ENCODE data around the gene CDC42BPB.
"Not testable (repeated sequence)": the region's sequence is repeated elsewhere in the genome, so short reads cannot be mapped to it uniquely, and the experiment has no call there.

The CDC42BPB gene

DNA sequence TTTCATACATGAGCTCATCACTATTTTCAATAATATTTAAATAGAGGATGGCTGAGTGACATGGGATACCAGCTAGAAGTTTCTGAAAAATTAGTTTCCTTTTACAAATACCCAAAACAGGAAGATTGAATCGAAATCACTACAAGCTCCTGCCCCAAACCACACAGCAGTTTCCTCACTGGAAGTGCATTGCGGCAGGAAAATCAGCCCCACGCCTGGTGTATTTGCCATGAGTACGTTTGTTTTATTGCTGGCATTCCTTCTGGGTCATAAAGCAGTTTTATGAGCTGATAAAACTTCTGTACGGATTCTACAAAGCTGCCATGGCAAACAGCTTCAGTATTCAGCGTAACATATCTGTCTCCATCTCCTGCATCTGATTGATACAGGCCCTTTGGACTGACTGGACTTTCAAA is 23.7 kb downstream of the CDC42BPB start:
- DNase-seq, result no peak

DNA sequence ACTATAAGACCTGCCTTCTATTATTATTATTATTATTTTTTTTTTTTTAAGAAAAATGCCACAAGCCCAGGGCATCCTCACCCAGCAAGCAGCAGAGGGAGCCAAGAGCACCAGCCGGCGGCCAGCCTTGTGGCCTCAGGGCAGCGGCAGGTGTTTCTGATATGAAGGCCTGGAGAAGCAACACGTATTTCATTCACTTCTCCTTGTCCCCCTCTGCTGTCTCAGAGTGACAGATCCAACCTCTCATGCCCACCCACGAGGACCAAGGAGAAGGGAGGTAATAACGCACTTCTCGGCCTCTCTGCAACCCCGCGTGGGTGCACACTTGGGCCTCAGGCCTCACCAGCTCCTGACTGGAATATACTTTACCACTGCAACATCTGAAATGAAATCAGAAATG is 25.4 kb downstream of the CDC42BPB start:
- DNase-seq, result no peak

DNA sequence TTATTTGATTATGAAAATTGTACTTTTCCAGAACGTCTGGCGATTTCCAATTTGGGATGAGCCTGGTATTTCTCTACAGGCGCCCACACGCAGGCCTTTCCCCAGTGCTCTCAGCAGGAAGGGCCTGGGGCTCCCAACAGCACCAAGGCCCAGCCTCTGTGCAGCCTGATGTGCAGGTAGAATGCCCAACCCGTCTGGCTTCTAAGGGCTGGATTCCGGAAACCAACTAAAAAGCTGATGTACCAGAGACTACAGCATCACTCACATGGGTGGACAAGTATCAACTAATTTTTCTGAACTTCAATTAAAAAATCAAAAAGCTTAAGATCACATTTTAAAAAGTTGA is 25.8 kb downstream of the CDC42BPB start:
- no peak for DNase-seq

DNA sequence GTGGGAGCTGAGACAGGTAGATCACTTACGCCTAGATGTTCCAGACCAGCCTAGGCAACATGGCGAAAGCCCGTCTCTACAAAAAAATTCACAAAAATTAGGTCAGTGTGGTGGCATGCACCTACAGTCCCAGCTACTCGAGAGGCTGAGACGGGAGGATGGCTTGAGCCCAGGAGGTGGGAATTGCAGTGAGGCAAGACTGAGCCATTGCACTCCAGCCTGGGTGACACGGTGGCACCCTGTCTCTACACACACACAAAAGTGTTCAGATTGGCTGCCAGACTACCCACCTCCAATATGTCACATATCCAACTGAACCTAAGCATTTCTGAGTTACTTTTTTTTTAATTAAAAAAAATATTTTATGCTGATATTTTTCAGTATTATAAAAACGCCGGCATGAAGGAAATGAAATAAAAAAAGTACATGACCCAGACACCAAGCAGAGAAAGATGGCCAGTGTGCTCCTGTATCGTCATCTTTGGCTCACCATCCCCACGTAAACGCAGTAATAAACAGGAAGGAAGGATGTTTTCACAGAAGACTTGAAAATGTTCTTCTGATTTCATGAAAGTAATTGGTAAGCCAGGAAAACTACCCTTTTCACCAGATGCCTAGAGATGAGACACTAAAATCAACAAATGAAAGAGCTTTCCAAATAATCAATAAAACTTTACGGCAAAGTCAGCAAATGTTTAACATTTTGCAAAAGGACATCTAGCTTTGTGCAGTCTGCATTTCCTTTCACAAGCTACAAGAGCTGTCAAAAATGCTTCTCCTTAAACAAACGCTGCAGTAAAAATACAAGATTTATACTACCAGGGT is 26.4 kb downstream of the CDC42BPB start:
- DNase-seq, result no peak

DNA sequence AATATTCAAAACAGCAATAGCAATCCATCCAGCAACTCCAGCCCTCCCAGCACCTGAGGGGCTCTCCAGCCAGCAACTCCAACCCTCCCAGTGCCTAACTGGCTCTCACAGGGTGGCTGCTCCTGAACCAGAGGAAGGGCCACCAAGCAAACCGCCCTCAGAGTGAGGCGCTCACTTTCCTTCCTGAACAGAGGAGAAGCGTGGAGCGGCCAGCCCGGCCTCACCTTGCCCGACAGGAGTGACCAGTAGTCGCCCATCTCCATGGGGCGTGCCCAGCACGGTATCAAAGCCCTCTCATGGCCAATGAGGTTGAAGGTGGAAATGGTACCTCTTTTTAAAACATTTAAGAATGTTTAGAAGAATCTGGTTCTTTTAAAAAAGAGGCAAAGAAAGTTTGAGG is 27.4 kb downstream of the CDC42BPB start:
- DNase-seq, result no peak

DNA sequence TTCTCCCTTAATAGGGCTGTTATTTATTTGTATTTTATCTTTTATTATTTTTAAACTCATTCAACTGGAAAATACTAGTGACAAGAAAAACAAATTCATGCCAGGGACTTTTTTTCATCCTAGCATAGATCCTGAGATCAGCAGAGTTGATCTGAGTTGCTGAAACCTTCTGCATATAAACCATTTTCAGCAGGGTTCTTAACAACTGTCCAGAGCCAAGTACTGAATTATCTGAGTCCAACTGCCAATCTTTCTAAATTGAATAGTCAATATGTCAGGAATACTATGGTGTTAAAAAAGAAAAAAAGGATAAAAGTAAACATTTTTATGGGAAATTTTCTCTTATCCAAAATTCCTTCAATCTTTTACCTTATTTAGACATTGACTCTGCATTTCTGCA is 28.6 kb downstream of the CDC42BPB start:
- no peak for DNase-seq

DNA sequence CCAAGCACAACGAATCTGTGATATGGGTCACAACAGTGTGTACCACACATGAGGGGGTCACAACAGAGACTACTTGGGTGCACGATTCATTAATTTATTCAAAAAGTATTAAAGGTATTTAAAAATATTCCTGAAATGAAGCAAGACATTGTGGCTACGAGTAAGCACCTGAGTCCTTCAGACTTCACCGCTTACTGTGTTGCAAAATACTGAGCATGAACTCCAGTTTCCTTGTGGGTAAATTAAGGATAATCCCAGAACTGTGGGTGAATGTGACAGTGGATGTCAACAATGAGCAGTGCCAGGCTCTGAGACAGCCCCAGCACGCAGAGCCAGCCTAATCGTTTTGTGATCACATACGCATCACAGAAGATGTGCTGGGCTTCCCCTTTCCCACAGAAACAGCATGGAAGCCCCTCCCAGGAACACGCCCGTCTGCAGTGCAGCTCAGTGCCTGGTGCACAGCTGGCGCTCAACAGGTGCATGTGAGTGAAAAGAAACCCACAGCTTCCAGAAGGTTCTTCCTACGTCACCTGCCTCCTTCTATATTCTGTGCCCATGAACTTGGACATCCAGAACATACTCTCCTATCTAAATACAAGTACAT is 29.1 kb downstream of the CDC42BPB start:
- no peak for DNase-seq

DNA sequence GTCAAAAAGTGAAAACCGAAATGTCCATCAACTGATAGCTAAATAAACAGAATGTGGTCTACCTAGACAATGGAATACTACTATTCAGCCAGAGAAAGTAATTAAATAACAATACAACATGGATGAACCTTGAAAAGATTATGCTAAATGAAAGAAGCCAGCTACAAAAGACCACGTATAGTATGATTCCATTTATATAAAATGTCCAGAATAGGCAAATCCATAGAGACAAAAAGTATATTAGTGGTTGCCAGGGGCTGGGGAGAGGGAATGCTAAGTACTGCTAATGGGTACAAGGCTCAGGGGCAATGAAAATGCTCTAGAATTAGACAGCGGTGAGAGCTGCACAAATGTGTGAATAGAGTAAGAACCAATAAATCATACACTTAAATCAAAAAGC is 29.9 kb downstream of the CDC42BPB start:
- no peak for DNase-seq

DNA sequence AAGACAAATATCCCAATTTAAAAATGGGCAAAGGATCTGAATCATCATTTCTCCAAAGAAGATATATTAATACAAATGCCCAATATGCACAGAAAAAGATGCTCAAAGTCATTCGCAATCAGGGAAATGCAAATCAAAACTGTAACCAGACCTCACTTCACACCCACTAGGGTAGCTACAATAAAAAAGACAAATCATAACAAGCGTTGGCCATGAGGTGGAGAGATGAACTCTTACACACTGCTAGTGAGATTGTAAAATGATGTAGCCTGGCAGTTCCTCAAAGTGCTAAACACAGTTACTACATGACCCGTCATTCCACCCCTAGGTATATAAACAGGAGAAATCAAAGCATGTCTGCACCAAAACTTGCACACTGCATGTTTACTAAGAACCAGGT is 30.4 kb downstream of the CDC42BPB start:
- DNase-seq, result no peak

DNA sequence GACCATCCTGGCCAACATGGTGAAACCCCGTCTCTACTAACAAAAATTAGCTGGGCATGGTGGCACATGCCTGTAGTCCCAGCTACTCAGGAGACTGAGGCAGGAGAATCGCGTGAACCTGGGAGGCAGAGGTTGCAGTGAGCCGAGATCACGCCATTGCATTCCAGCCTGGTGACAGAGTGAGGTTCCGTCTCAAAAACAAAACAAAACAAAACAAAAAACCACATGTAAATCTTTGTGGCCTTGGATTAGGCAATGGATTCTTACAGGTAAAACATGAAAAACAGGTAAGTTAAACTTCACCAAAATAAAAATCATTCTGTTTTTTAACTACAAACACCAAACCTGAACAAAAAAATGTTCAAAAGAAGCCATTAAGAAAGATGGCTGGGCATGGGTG is 31.2 kb downstream of the CDC42BPB start:
- DNase-seq, result not testable (repeated sequence)

DNA sequence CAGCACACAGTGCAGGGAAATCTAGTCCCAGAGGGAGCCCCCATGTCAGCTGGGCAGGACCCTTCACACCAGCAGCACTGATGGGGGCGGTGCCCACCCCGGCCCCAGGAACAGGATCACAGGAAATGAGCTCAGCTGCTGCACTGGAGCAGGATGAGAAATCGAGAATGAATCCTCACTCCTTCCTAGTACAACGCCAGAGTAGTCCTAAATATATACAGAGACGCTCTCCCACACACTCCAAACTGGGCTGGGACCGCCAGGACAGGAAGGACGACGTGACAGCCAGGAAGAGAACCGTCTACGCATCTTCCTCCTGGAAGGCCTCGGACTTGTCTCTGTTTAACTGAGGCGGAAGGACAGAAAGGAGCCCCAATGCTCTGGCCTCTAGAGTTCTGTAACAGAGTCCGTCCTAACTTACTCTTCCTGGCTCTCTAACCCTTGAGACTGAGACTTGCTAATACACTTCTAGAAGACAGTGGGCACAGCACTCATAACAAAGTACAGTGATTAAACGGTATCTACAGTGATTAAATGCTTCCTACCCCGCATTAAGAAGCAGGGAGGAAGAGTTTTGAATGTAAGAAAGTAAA is 33.4 kb downstream of the CDC42BPB start:
- DNase-seq, result no peak

DNA sequence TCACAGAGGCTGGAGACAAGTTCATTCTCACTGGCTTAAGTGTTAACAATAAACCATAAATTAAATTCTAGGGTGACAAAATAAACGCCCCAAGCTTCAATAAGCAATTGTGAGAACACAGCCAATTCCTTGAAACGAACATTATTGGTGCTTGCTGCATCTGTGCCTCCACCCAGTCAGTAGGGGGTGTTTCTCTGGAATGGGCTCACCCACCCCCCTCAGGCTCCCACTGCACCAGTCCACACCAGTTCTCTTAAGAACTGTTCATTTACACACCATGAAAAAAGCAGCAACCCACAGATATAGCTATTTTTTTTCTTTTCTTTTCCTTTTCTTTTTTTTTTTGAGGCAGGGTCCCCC is 34.7 kb downstream of the CDC42BPB start:
- no peak for DNase-seq

DNA sequence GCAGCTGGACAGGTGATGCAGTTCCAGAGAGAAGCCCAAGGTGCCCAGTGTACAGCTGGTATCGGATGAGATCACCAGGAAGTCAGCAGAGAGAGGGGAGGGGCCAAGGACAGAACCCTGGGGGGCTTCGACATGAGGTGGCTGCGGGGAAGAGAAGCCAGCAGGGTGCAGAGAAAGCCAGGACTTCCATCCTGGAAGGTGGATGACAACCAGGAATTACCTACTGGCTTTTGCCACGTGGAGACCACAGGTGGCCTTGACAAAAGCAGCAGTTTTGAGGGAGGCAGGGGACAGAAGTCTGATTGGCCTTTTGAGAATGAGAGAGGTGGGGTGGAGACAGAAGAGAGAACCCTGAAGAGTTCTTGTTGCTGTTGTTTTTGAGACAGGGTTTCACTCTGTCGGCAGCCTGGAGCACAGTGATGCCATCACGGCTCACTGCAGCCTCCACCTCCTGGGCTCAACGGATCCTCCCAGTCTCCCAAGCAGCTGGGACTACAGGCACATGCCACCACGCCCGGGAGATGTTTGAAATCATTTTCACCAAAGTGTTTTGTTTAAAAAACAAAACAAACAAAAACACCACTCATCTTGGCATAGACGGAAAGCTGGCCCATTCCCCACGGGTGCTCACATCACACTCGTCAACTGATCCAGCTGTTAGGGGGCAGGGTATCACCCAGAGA is 35.2 kb downstream of the CDC42BPB start:
- DNase-seq, result no peak

DNA sequence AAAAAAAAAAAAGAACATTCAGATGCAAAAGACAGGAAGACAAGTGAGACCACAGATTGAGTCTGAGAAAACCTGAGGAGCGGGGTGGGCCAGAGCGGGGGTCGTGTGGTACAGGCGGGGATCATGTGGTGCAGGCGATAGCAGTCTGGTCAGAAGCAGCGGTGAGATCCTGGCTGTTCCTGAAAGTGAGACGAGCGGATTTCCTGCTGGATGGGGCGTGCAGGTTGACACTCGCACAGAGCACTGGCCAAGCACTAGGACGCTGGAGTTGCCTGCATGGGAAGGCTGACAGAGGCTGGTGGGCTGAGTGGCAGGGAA is 35.7 kb downstream of the CDC42BPB start:
- no peak for DNase-seq

DNA sequence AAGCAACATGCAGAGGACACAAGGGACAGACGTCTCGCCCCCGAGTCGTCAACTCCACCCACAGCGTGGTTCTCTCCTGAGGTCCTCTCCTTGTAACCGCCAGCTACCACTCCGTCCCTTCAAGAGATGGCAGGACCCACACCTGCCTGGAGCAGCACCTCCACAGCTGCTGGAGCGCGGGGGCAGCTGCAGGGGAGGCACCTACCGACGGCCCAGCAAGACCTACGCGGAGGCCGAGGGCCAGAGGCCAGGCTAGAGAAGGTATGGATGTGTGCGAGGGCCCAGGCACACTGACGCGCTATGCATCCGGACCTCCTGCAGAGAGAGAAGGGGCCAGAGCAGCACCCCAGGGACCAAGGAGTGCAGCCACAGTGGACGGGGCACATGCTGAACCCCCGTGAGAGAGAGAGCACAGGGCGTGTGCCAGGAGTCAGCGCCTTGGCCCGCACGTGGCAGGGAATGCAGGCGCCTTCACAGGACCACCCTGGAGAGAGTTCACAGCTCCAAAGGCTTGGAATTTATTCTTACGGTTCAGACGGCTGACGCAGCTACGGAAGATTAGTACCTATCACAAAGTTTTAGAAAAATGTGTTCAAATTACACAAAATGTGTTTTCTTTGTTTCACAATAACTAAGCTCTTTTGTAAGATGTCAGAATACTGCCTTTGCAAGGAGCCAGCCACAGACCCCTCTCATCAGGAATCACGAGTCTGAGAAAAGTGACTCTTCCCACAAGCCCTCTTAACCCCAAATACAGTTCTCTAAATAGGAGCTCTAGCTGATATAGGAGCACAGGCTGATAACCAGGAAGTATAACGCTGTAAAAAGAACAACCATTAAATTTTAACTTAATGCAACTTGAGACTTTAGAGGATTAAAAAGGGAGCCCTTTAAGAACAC is 36.8 kb downstream of the CDC42BPB start:
- no peak for DNase-seq

DNA sequence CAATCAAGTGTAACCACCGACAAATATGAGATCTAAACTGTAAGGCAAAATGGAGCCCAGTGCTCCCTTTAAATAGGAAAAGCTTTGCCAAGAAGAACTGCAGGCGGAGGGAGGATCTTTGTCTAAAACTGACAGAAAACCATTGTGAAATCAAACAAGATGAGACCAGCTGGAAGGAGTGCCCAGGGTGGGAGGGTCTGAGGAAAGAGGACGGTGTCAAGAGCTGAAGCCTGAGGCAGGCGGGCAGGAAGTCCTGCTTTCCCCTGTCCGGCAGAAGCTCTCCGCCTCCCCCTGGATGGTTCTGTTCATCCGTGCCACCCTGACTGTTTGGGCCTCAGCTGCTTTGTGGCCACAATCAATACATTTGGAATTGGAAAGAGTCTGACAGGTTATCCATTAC is 37.5 kb downstream of the CDC42BPB start:
- no peak for DNase-seq

DNA sequence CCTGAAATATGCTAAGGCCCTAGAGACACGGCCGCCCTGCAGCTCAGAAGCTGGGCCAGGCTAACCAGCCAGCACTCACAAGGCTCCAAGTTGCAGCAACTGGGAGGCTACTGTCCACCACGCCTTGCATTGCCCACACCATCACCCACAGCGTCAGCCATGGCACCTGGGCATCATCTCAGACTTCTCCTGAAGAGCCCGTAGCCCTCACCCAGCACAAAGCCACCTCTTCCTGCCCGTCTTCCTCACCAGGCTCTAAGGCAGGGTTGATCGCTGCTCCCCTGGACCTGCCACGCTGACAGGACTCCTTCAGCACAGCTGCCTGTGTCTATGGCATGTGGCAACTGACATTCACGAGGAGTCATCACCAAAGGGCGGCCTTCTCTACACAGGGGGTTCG is 38.1 kb downstream of the CDC42BPB start:
- no peak for DNase-seq

DNA sequence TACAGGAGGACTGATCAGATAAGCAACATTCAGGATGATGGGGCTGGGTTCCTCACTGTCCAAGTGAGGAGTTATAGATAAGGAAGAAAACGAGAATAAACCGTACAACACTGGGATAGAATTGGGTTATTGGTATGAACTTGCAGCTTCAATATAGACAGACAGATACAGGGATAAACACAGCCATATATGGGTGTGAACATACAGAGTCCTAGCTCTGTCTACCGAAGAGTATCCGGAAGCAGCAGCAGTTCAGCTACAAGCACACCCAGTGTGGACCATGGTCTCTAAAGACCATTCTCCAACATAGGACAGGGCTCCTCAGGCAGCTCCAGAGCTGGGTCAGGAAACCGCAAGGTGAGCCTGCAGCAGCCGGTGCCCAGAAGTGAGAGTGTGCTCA is 40.8 kb downstream of the CDC42BPB start:
- DNase-seq, result no peak

DNA sequence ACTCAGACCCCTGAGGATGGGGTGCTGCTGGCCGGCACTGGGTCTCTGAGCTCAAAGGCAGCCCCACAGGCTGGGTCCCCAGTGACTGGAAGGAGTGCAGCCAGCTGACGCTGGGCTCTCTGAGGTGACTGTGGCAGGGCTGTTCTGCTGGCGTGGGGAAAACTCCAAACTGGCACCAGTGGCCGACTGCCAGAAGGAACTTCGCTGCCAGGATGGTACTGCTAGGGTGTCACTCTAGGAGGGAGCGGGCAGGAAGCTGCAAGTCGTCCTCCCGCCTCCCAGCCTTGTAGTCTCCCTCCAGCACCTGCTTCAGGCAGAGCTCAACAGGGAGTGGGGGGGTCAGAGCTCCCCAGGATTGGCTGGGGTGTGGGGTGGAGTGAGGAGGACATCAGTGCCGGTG is 41.3 kb downstream of the CDC42BPB start:
- no peak for DNase-seq

DNA sequence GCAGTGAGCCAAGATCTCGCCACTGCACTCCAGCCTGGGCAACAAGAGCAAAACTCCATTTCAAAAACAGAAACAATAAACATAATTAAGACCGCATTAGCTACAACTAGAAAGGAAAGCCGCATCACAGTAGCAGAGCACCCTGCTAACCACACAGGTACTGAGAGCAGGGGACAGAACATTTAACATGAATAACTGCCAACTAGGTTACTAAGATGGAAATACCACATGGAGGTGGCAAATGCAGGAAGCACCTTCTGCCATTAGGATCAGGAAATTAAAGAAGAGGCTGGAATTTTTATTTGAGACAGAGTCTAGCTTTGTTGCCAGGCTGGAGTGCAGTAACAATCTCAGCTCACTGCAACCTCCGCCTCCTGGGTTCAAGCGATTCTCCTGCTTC is 41.9 kb downstream of the CDC42BPB start:
- no peak for DNase-seq

DNA sequence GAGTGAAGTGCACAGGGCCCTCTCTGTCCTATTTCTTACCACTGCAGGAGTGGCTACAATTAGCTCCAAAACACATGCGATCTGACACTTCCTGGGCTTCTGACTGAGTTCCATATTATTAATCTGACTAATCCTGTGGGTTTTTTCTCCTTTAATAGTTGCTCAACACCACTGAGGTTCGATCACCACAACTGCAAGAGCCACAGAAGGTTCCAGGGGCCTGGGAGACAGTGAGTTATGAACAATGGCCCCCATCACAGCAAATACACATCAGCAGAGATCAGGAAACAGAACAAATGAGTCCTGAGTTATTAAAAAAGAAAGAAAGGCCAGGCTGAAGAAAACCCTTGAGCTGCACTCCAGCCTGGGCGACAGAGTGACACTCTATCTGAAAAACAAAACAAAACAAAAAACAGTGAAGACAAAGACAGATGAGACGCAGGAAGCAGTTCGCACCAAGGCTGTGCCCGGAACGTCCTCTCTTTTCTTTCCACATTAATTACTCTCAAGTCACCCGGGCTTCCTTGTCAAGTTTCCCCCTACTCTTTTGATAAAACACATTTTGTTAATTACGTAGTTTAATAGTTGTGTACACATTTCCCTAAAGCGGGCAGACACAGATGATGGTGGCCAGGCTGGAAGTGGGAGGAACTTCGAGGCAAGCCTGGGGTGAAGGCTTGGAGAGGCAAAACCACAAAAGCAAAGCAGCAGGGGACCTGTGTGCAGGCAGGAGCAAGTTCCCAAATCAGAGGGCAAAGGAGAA is 42.7 kb downstream of the CDC42BPB start:
- DNase-seq, result peak; percentile 11

DNA sequence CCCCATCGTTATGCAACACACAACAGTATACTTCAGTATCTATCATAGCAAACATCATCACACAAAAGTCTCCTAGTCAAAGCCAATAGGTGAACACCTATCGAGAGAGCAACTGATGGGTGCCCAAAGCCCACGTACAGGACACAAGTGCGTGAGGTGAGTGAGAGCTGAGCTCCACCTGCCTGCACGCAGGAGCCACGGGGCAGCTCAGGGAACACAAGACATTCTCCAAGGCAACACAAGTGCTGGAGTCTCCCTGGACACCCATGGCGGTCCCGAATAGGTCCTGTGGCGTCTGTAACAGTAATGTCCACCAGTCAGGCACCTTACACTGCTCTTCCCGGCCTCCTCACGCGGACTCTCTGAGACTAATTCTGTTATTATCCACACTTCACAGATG is 44.3 kb downstream of the CDC42BPB start:
- DNase-seq, result no peak
